ENCODE results near the gene BACH2. TPM values are rescaled to one million over a fixed set of nuclear protein-coding genes. Genes with fewer than 3 reads are reported as not detected.

BACH2 gene
- polyA plus RNA-seq, 1 experiment, result 0.10 TPM

GRCh38 chr6:89987140-89987539 lies 309.5 kb downstream of the BACH2 start:
- no peak for DNase-seq (ENCODE audit: low read depth)
- Histone ChIP-seq H3K27me3 (ENCODE audit: control insufficient read depth, insufficient read depth, low read length) (peaks cover 1% of the 10 kb centered on the region; the same call in 1 of the 2 replicates), H3K36me3 (ENCODE audit: control insufficient read depth, insufficient read depth, low read length) (no peaks in the 10 kb centered on the region), H3K4me3 (ENCODE audit: low read depth, low read length) (no peak overlapping the region)
- ChIA-PET CTCF (interaction anchor here (1.1 to 1.3 kb wide), 2 partner anchors 12 to 492 kb away, joined by 3 to 4 read pairs; no protein-coding TSS in a partner anchor), POLR2A (no interaction called here)
- no peak for TF ChIP-seq CTCF (IDR thresholded peaks at IDR 0.05; ENCODE audit: insufficient read depth, low read depth, low read length)

GRCh38 chr6:89986650-89987074 lies 310.0 kb downstream of the BACH2 start:
- no peaks in the 10 kb centered on the region for H3K36me3 ChIP-seq (ENCODE audit: control insufficient read depth, insufficient read depth, low read length)
- ChIA-PET POLR2A (interaction anchor here (0.6 kb wide), 1 partner anchor 438 kb away, joined by 5 read pairs; no protein-coding TSS in a partner anchor), CTCF (interaction anchor here (1.1 to 1.3 kb wide), 3 partner anchors 12 to 493 kb away, joined by 3 to 5 read pairs (median 4); no protein-coding TSS in a partner anchor)
- no peak overlapping the region for H3K4me3 ChIP-seq (ENCODE audit: low read depth, low read length)
- TF ChIP-seq CTCF (IDR thresholded peaks at IDR 0.05; ENCODE audit: insufficient read depth, low read depth, low read length), result no peak
- DNase-seq (ENCODE audit: low read depth), result peak; percentile 27
- peaks cover 1% of the 10 kb centered on the region; the same call in 1 of the 2 replicates for H3K27me3 ChIP-seq (ENCODE audit: control insufficient read depth, insufficient read depth, low read length)

- DNase-seq (ENCODE audit: low read depth), result peak; percentile 77
- POLR2A ChIA-PET, result interaction anchor here (0.6 kb wide), 2 partner anchors 242 to 439 kb away, joined by 5 to 6 read pairs; no protein-coding TSS in a partner anchor
Observed at GRCh38 chr6:89985751-89986493, 310.7 kb downstream of the BACH2 start.

GRCh38 chr6:89984926-89985750 lies 311.5 kb downstream of the BACH2 start:
- H3K36me3 ChIP-seq (ENCODE audit: control insufficient read depth, insufficient read depth, low read length), result no peaks in the 10 kb centered on the region
- H3K27me3 ChIP-seq (ENCODE audit: control insufficient read depth, insufficient read depth, low read length), result peaks cover 1% of the 10 kb centered on the region; the same call in 1 of the 2 replicates
- ChIA-PET POLR2A (no interaction called here), CTCF (interaction anchor here (0.8 to 1.3 kb wide), 2 partner anchors 42 to 408 kb away, joined by 3 to 5 read pairs; no protein-coding TSS in a partner anchor)
- no peak for TF ChIP-seq CTCF (IDR thresholded peaks at IDR 0.05; ENCODE audit: insufficient read depth, low read depth, low read length)
- no peak overlapping the region for H3K4me3 ChIP-seq (ENCODE audit: low read depth, low read length)
- peak; percentile 25 for DNase-seq (ENCODE audit: low read depth)

More at GRCh38 chr6:89985751-89986493, 310.7 kb downstream of the BACH2 start:
- no peaks in the 10 kb centered on the region for H3K36me3 ChIP-seq (ENCODE audit: control insufficient read depth, insufficient read depth, low read length)
- H3K27me3 ChIP-seq (ENCODE audit: control insufficient read depth, insufficient read depth, low read length), result peaks cover 1% of the 10 kb centered on the region; the same call in 1 of the 2 replicates
- no peak overlapping the region for H3K4me3 ChIP-seq (ENCODE audit: low read depth, low read length)
- CTCF ChIA-PET, result interaction anchor here (0.8 to 1.3 kb wide), 4 partner anchors 13 to 493 kb away, joined by 3 to 5 read pairs (median 4); no protein-coding TSS in a partner anchor
- TF ChIP-seq CTCF (IDR thresholded peaks at IDR 0.05; ENCODE audit: insufficient read depth, low read depth, low read length), result no peak

Data from BJ (cell line).